ENCODE results near the gene METTL9.
"Not testable (repeated sequence)": the region's sequence is repeated elsewhere in the genome, so short reads cannot be mapped to it uniquely, and the experiment has no call there.

METTL9 gene

DNA sequence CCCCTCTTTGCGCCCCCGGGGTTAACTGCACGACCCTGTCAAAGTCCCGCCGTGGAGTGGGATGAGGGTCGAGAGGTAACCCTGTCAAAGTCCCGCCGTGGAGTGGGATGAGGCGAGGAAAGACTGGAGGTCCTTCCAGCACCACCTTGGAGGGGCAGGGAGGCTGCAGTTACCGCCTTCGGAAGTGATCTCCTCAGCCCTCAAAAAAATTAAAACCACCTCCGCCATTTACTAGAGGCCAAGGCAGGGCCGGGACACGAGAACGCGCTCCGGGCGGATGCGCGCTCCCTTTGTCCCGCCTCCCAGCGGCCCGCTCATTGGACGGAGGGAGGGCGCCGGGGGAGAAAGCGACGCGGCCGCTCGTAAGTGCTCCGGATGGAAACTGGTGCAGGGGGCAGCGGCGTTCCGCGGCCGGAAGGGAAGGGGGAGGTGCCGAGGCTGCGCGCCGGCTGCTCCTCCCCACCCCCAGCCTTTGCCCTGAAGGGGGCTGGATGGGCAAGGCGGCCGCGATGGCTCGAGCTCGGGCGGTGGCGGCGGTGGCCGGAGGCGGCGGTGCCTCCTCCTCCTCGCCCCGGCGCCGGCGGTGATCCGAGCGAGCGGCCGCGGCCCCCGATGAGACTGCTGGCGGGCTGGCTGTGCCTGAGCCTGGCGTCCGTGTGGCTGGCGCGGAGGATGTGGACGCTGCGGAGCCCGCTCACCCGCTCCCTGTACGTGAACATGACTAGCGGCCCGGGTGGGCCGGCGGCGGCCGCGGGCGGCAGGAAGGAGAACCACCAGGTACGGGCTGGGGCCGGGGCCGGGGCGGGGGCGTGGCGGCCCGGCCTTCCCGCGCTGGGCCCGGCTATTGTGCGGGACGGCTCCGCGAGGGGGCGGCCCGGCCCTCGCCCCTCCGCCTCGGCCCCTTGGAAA is at the start of gene METTL9:
TSS of gene METTL9 (plus strand) at position 456 of the 909 bp plus-strand sequence. CDS start at position 613, 157 bp downstream.
- peak; percentile 91 to 94 for DNase-seq (ENCODE audit: low read depth in 2 of 2)

GRCh38 chr16:21549975-21550374 is 49.4 kb upstream of the METTL9 start:
- not testable (repeated sequence) for DNase-seq (ENCODE audit: low read depth in 2 of 2)

DNA sequence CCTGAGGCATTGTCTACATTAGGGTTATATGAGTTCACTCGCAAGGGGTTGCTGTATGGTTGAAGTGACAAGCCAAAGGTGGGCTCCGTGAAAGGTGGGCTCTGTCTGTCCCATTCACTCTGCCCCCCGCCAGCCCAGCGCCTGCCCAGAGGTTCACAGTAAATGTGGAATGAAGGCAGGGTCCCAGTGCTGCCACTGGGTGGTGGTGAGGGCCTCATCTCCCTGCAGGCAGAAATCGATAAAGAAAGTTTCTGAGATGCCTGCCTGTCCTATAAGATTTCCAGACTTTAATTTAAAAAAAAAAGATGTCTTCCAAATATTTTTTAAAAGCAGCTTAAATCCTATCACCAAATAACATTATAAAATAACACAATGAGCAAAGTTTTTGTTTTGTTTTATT is 48.9 kb upstream of the METTL9 start:
- DNase-seq (ENCODE audit: low read depth in 2 of 2): not testable (repeated sequence)

DNA sequence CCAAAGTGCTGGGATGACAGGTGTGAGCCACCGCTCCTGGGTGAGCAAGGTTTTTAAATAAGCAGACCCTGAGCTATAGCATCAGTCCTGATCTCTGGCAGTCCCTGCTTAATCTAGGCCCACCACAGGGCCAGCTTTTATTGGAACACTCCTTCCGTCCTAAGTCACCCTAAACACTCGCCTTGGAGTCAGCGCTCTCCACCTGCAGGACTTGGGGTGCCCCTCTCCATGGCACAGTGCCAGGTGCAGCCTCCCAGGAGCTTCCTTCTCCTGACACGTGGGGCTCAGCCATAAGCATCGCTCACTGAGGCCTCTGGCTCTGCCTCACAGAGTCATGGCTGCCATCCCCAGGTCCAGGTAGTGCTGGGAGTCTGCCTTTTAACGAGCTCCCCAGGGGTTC is 48.3 kb upstream of the METTL9 start:
- DNase-seq (ENCODE audit: low read depth in 2 of 2): not testable (repeated sequence)

DNA sequence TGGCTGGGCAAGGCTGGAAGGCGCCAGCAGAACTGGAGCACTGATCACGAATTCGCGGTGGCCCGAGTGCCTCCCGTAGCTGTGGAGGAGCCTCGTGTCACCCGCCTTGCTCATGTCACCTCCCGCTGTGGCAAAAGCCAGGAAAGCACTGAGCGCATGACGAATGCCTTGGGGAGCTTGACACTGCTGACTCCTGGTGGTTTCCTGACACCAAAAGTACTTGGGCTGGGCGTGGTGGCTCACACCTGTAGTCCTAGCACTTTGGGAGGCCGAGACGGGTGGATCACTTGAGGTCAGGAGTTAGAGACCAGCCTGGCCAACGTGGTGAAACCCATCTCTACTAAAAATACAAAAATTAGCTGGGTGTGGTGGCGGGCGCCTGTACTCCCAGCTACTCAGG is 47.8 kb upstream of the METTL9 start:
- not testable (repeated sequence) for DNase-seq (ENCODE audit: low read depth in 2 of 2)

DNA sequence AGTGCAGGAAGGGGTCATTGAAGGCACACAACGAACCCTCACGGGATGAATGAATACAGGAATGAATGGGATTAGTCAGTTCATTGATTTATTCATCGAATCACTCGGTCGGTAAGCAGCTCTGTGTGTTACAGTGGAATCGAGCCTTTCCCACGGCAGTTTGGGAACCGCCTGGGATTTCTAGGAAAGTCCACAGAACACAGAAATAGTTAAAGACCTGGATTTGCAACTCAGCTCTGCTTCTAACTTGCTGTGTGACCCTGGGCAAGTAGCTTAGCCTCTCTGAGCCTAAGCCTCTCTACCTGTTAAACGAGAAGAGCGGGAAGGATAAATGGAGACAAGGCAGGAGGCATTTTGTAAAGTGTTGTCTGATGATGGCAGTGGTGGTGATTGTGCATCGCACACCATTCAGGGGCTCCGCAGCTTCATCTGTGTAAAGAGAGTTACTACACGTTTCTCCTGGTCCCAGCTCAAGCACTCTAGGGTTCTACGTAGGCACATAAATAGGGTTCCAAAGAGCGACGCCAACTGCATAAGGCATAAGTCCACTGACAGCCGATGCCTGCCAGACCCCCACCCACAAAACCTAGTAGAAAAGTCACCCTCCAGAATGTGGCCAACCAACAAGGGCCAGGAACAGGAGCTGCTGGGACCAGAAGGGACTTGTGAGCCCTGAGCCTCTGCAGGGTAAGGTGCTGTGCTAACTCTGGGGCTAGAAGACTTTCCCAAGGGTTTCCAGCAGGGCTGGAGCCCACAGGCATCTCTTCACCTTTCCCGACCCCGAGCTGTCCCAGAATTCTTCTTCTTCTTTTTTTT is 45.7 kb upstream of the METTL9 start:
- not testable (repeated sequence) for DNase-seq (ENCODE audit: low read depth in 2 of 2)

DNA sequence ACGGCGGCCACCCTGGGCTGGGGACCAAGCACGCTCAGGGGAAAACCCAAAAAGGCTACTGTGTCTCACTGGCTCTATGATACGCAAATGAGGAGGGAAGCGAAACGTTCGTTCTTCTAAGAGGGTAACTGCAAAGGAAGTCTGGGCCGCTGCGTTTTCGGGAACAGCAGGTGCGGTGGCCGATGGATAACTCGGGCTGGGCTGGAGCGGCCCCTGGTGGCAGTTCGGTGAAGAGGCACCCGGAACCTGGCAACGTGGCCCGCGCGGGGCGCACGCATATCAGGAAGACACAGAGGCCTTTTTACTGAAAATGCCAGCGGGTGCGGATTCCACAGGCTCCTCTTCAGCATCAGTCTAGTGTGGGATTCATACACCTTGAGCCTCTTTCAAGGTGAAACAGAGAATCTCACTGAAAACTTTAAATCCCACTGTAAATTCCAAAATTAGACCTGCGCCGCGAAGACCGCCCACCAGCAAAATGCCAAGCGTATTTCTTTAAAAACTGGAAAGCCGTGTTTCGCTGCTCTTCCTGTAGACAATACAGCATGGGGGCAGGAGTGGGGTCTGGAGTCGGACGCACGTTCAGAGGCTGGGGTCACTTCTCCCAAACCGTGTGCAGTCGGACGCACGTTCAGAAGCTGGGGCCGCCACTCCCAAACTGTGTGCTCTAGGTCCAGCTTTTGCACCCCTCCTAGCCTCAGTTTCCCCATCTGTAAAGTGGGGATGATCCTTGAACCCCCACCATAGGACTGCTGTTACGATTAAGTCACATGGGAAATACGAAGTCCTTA is 44.4 kb upstream of the METTL9 start:
- peak; percentile 88 to 92 for DNase-seq (ENCODE audit: low read depth in 2 of 2)

- DNase-seq (ENCODE audit: low read depth in 2 of 2): not testable (repeated sequence)
Measured at GRCh38 chr16:21555621-21556020, 43.8 kb upstream of the METTL9 start.

DNA sequence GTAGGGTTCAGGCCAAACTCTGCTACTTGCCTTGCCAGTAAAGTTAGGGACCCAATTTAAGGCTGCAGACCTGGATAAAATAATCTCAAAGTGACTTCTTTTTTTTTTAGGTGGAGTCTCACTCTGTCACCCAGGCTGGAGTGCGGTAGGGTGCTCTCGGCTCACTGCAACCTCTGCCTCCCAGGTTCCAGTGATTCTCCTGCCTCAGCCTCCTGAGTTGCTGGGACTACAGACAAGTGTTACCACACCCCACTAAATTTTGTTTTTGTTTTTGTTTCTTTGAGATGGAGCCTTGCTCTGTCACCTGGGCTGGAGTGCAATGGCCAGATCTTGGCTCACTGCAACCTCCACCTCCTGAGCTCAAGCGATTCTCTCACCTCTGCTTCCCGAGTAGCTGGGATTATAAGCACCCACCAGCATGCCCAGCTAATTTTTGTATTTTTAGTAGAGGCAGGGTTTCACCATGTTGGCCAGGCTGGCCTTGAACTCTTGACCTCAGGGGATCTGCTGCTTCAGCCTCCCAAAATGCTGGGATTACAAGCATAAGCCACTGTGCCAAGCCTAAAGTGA is 43.3 kb upstream of the METTL9 start:
- not testable (repeated sequence) for DNase-seq (ENCODE audit: low read depth in 2 of 2)

GRCh38 chr16:21556651-21557241 is 42.6 kb upstream of the METTL9 start:
- not testable (repeated sequence) for DNase-seq (ENCODE audit: low read depth in 2 of 2)

DNA sequence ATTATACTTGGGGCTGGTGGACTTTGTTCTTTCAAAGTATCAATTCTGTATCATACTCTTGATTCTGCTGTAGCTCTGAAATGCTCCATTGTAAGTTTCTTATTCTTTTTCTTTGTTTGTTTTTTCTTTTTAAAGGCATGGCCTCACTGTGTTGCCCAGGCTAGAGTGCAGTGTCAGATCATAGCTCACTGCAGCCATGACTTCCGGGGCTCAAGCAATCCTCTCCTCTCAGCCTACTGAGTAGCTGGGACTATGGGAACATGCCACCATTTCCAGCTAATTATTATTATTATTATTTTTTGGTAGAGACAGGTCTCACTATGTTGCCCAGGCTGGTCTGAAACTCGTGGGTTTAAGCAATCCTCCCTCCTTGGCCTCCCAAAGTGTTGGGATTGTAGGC is 38.9 kb upstream of the METTL9 start:
- DNase-seq (ENCODE audit: low read depth in 2 of 2): no peak

- no peak for DNase-seq (ENCODE audit: low read depth in 2 of 2)
Measured at GRCh38 chr16:21563676-21564075, 35.7 kb upstream of the METTL9 start.

DNA sequence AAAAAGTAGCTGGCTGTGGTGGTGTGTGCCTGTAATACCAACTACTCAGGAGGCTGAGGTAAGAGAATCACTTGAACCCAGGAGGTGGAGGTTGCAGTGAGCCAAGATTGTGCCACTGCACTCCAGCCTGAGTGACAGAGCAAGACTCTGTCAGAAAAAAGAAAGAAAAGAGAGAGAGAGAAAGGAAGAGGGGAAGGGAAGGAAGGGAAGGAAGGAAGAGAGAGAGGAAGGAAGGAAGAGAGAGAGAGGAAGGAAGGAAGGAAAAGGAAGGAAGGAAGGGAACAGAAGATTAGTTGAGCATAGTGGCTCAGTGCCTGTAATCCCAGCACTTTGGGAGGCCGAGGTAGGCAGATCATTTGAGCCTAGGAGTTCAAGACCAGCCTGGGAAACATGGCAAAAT is 35.0 kb upstream of the METTL9 start:
- not testable (repeated sequence) for DNase-seq (ENCODE audit: low read depth in 2 of 2)

- no peak for DNase-seq (ENCODE audit: low read depth in 2 of 2)
Measured at GRCh38 chr16:21565507-21565860, 33.9 kb upstream of the METTL9 start.

GRCh38 chr16:21565861-21566669 is 33.3 kb upstream of the METTL9 start:
- no peak for DNase-seq (ENCODE audit: low read depth in 2 of 2)

GRCh38 chr16:21566891-21567414 is 32.4 kb upstream of the METTL9 start:
- DNase-seq (ENCODE audit: low read depth in 2 of 2): no peak

GRCh38 chr16:21567496-21567895 is 31.9 kb upstream of the METTL9 start:
- DNase-seq (ENCODE audit: low read depth in 2 of 2): not testable (repeated sequence)

DNA sequence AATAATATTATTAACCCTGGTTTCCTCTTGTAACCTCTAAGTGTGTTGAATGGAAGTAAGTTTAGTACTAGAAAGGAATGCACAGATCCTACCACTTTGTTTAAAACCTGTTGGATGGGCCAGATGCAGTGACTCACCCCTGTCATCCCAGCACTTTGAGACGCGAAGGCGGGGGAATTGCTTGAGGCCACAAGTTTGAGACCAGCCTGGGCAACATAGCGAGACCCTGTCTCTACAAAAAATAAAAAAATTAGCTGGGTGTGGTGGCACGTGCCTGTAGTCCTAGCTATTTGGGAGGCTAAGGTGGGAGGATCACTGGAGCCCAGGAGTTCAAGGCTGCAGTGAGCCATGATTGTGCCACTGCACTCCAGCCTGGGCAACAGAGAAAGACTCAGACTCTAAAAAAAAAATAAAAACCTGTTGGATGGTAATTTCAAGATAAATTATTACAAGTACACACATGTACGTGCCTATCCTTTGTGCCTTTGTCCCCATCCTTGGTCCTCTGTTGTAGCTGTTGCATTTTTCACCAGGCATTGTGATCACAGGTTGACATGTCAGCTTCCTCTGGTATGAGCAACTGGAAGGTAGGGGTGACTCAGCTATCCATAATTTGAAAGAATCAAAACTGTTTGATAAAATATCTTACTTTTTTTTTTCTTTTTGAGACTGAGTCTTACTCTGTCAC is 30.7 kb upstream of the METTL9 start:
- DNase-seq (ENCODE audit: low read depth in 2 of 2): no peak

DNA sequence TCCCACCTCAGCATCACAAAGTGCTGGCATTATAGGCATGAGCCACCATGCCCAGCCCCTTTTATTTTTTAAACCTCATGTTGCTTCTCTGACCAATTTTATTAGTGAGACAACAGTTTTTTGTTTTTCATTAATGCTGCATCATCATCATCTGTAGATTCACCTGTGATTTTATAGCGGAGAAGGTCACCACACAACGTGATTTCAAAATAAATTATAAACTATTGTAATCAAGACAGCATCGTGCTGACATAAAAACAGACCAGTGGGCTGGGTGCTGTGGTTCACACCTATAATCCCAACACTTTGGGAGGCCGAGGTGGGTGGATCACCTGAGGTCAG is 28.7 kb upstream of the METTL9 start:
- no peak for DNase-seq (ENCODE audit: low read depth in 2 of 2)
